Endothelial cell of umbilical vein (primary cell): ENCODE measurements around the gene BAZ1A. TPM values are rescaled to one million over a fixed set of nuclear protein-coding genes. Genes with fewer than 3 reads are reported as not detected.

ENCODE experiments used
- BruUV-seq: library from RNA; stranded (reverse); fragments of 400-500 nt; replicated peaks from 2 replicates; lab custom pipeline; 2021; lab: Mats Ljungman, UMichigan
- CTCF ChIA-PET: fragments of 300-600, 350-600 bp; sonication (Branson Sonifier 250); formaldehyde crosslinking; loops from one replicate; lab custom pipeline; 2021; ENCODE audit warnings: antibody characterized with exemption, inconsistent platforms; lab: Charles Lee
- POLR2A ChIA-PET: fragments of 300-600, 350-600 bp; sonication (Branson Sonifier 250); formaldehyde crosslinking; loops from one replicate; lab custom pipeline; 2021; ENCODE audit warnings: antibody characterized with exemption, inconsistent platforms; lab: Charles Lee
- DNase-seq: peaks from one replicate; pipeline ENCODE4 v3.0.0-alpha.2; 2011; ENCODE audit warnings: low read depth, low spot score
- FAIRE-seq: peaks from 2 replicates; lab custom pipeline; 2011; peaks lifted over from hg19 to GRCh38; lab: Jason Lieb, UNC
- H2AFZ ChIP-seq: 2 replicates; pipeline ENCODE4 v1.6.0; 2012; ENCODE audit warnings: low read depth, low read length, control low read depth, inconsistent platforms
- H3K27ac ChIP-seq: 2 replicates; pipeline ENCODE4 v1.5.1; 2011; ENCODE audit warnings: low read depth, mild to moderate bottlenecking, control low read depth, low read length, moderate library complexity; ENCODE audit not compliant: insufficient read depth
- H3K27me3 ChIP-seq, 2 experiments: 2 replicates each; pipeline versions ENCODE4 v1.6.0 to v1.6.1; 2011; ENCODE audit warnings: low read length in 2 of 2, mixed read lengths in 1 of 2; ENCODE audit not compliant: control insufficient read depth in 2 of 2, insufficient read depth in 2 of 2
- H3K36me3 ChIP-seq, 2 experiments: 2 replicates in 1 of 2; 3 replicates in 1 of 2; pipeline ENCODE4 v1.5.1; 2011; ENCODE audit warnings: low read length in 2 of 2, mild to moderate bottlenecking in 1 of 2, moderate library complexity in 1 of 2; ENCODE audit not compliant: control insufficient read depth in 2 of 2, insufficient read depth in 2 of 2; ENCODE audit errors: extremely low read depth in 1 of 2
- H3K4me1 ChIP-seq: 3 replicates; pipeline ENCODE4 v1.5.1; 2011; ENCODE audit warnings: mild to moderate bottlenecking, low read length; ENCODE audit not compliant: control insufficient read depth, insufficient read depth; ENCODE audit errors: extremely low read depth
- H3K4me2 ChIP-seq: 2 replicates; pipeline ENCODE4 v1.6.1; 2011; ENCODE audit warnings: low read length, control low read depth, mixed read lengths; ENCODE audit not compliant: insufficient read depth
- H3K4me3 ChIP-seq, 3 experiments: fragments of 200-600 bp in 1 of 3; sonication (generic), shearing (Covaris generic) in 1 of 3; replicated peaks in 1 of 3; 2 replicates each; pipeline ENCODE4 v1.5.1; 2011 to 2016; ENCODE audit warnings: control low read depth in 3 of 3, low read length in 3 of 3, mild to moderate bottlenecking in 2 of 3, inconsistent platforms in 1 of 3, low read depth in 1 of 3, moderate library complexity in 1 of 3; ENCODE audit not compliant: insufficient read depth in 1 of 3
- H3K79me2 ChIP-seq: 2 replicates; pipeline ENCODE4 v1.6.0; 2012; ENCODE audit warnings: low read length, inconsistent platforms; ENCODE audit not compliant: control insufficient read depth, insufficient read depth
- H3K9ac ChIP-seq: replicated peaks from 2 replicates; pipeline ENCODE3; 2011; ENCODE audit warnings: low read length, control low read depth; ENCODE audit not compliant: insufficient read depth; ENCODE audit errors: extremely low read depth
- H3K9me1 ChIP-seq: replicated peaks from 3 replicates; pipeline ENCODE4 v1.6.0; 2011; ENCODE audit warnings: mild to moderate bottlenecking, low read length; ENCODE audit not compliant: control insufficient read depth, insufficient read depth; ENCODE audit errors: extremely low read depth
- H3K9me3 ChIP-seq: replicated peaks from 2 replicates; pipeline ENCODE4 v1.5.1; 2012; ENCODE audit warnings: low read length, inconsistent platforms; ENCODE audit not compliant: control insufficient read depth, insufficient read depth
- H4K20me1 ChIP-seq: replicated peaks from 2 replicates; pipeline ENCODE3; 2011; ENCODE audit warnings: mild to moderate bottlenecking, low read length; ENCODE audit not compliant: control insufficient read depth, insufficient read depth; ENCODE audit errors: extremely low read depth
- CTCF ChIP-seq, 2 donors: IDR thresholded peaks; 1 replicate in 1 of 2; 2 replicates in 1 of 2; pipeline ENCODE4 v1.5.1; 2011; ENCODE audit warnings: low read length in 2 of 2, mild to moderate bottlenecking in 2 of 2, moderate library complexity in 2 of 2, control low read depth in 1 of 2, inconsistent platforms in 1 of 2, low read depth in 1 of 2; ENCODE audit not compliant: insufficient read depth in 1 of 2; ENCODE audit errors: extremely low read depth in 1 of 2
- EZH2 ChIP-seq: IDR thresholded peaks from 2 replicates; pipeline ENCODE4 v1.6.1; 2012; ENCODE audit warnings: borderline replicate concordance, low read depth, mild to moderate bottlenecking, moderate library complexity, low read length, inconsistent platforms; ENCODE audit not compliant: severe bottlenecking
- FOS ChIP-seq: IDR thresholded peaks from 2 replicates; pipeline ENCODE4 v1.6.1; 2011; ENCODE audit warnings: mild to moderate bottlenecking, low read length, moderate library complexity, borderline replicate concordance; ENCODE audit not compliant: insufficient read depth
- GATA2 ChIP-seq: IDR thresholded peaks from 2 replicates; pipeline ENCODE4 v1.7.0; 2011; ENCODE audit warnings: low read depth, mild to moderate bottlenecking, moderate library complexity, mixed read lengths, low read length; ENCODE audit not compliant: insufficient read length, insufficient read depth
- JUN ChIP-seq: IDR thresholded peaks from 2 replicates; pipeline ENCODE4 v1.6.1; 2011; ENCODE audit warnings: borderline replicate concordance, low read depth; ENCODE audit not compliant: insufficient read length, insufficient read depth
- MAX ChIP-seq: IDR thresholded peaks from 2 replicates; pipeline ENCODE4 v1.6.1; 2011; ENCODE audit not compliant: insufficient read depth, insufficient read length
- MYC ChIP-seq: IDR thresholded peaks from one replicate; pipeline ENCODE4 v1.6.1; 2011; ENCODE audit warnings: mild to moderate bottlenecking, low read depth, low read length
- POLR2A ChIP-seq: IDR thresholded peaks from 2 replicates; pipeline ENCODE4 v1.6.1; 2012; ENCODE audit warnings: low read depth, mild to moderate bottlenecking, control low read depth, low read length
- POLR2AphosphoS5 ChIP-seq: IDR thresholded peaks from 2 replicates; pipeline ENCODE4 v1.6.1; 2012; ENCODE audit warnings: low read depth, mild to moderate bottlenecking, control low read depth, low read length, moderate library complexity; ENCODE audit not compliant: insufficient read depth
- dilution Hi-C: fragments of 300-500 bp; cut with MboI; formaldehyde crosslinking; loops from one replicate; pipeline ENCODE4 v1.15.0; 2019; ENCODE audit warnings: low sequenced_read_pairs; ENCODE audit not compliant: extremely low pct_ligation_motif_present
- intact Hi-C: fragments of 100-400 bp; cut with micrococcal nuclease; formaldehyde crosslinking; loops from one replicate; pipeline ENCODE4 v1.10.0; 2022
- polyA plus RNA-seq, 4 experiments: library from polyadenylated mRNA; depleted of rRNA in 3 of 4; stranded (reverse) in 3 of 4; unstranded in 1 of 4; fragments of >200 nt; gene quantifications; 2 replicates each; pipeline versions ENCODE4 v1.2.1 to v1.2.3, GENCODE V29; 2011 to 2012; ENCODE audit warnings: missing spikeins in 1 of 4
- total RNA-seq: library from RNA; stranded (reverse); gene quantifications from 2 replicates; pipeline ENCODE4 v1.2.3, GENCODE V29; 2021

Gene BAZ1A
- total and polyA plus RNA-seq, 2 donors (not counting 3 experiments of a cell fraction or from before 2014, with no cell fraction given), result 15.2 to 52.1 TPM

GRCh38 chr14:34732802-34733201 is 142.4 kb downstream of the BAZ1A start:
- ChIA-PET CTCF (interaction anchor here (0.7 to 2.4 kb wide), 4 partner anchors 8 to 145 kb away, joined by 3 to 32 read pairs (median 4); no protein-coding TSS in a partner anchor), POLR2A (interaction anchor here (0.6 kb wide), 1 partner anchor 56 kb away, joined by 3 read pairs; no protein-coding TSS in a partner anchor)
- H2AFZ ChIP-seq, result peak overlapping the region; percentile 2
- no peaks in the 10 kb centered on the region for H3K36me3 ChIP-seq
- dilution Hi-C loops, result no loop called here
- no peaks in the 10 kb centered on the region for H3K9me1 ChIP-seq
- no peak overlapping the region for H3K27ac ChIP-seq
- no peak overlapping the region for H3K9ac ChIP-seq
- H4K20me1 ChIP-seq, result no peaks in the 10 kb centered on the region
- no peak overlapping the region for H3K4me3 ChIP-seq
- TF ChIP-seq MAX (no peak), JUN (no peak), EZH2 (no peak), CTCF (IDR thresholded peaks at IDR 0.05; ENCODE audit: extremely low read depth in 1 of 2, insufficient read depth in 1 of 2, low read depth in 1 of 2, low read length in 2 of 2) (no peak), FOS (no peak), POLR2A (no peak), MYC (no peak), POLR2AphosphoS5 (no peak), GATA2 (no peak)
- no TSS peak for BruUV-seq
- no peaks in the 10 kb centered on the region for H3K79me2 ChIP-seq
- no peak for FAIRE-seq
- H3K9me3 ChIP-seq, result no peaks in the 10 kb centered on the region
- no peak overlapping the region for H3K4me2 ChIP-seq
- no peaks in the 10 kb centered on the region for H3K4me1 ChIP-seq
- no peak for DNase-seq
- H3K27me3 ChIP-seq, result no peaks in the 10 kb centered on the region
- intact Hi-C loops, result no loop called here
